K562 (cell line): Measurements from ENCODE around the gene ANXA9. TPM values are rescaled to one million over a fixed set of nuclear protein-coding genes. Genes with fewer than 3 reads are reported as not detected.

Experiments used
- ATAC-seq: fragments of 200-7000 bp; cut with Tn5 transposase; 3 replicates; pipeline ENCODE4 v1.9.1; 2020; ENCODE audit warnings: moderate library complexity
- BruUV-seq: library from RNA; stranded (reverse); fragments of 400-500 nt; replicated peaks from 2 replicates; lab custom pipeline; 2021; lab: Mats Ljungman, UMichigan
- CTCF ChIA-PET: fragments of 300-600 bp; formaldehyde crosslinking; extraction: SDS; loops from one replicate; lab custom pipeline; 2021; ENCODE audit warnings: low intra/inter-chr PET ratio; lab: Yijun Ruan, JAX
- POLR2A ChIA-PET: fragments of 300-600, 350-650 bp; sonication (Branson Sonifier 250); formaldehyde crosslinking; extraction: SDS; loops from one replicate; lab custom pipeline; 2021; ENCODE audit warnings: antibody characterized with exemption, inconsistent platforms; lab: Yijun Ruan, JAX
- DNase-seq, 4 experiments: peaks; one replicate each; pipeline versions ENCODE4 v3.0.0 to v3.0.0-alpha.2; 2011 to 2018; ENCODE audit warnings: low spot score in 3 of 4, mixed read lengths in 3 of 4; ENCODE audit errors: extremely low read depth in 1 of 4
- FAIRE-seq: peaks from 2 replicates; lab custom pipeline; 2011; peaks lifted over from hg19 to GRCh38; lab: Jason Lieb, UNC
- H2AFZ ChIP-seq: 2 replicates; pipeline ENCODE4 v1.6.0; 2011; ENCODE audit warnings: low read depth, low read length, control low read depth, inconsistent platforms
- H3K27ac ChIP-seq: fragments of 200-600 bp; 3 replicates; pipeline ENCODE4 v1.8.0; 2011; ENCODE audit warnings: low read depth, mild to moderate bottlenecking, control low read depth, inconsistent platforms, low read length, moderate library complexity, mixed read lengths; ENCODE audit errors: extremely low read depth
- H3K27me3 ChIP-seq, 2 experiments: fragments of 300-600 bp in 1 of 2; 2 replicates in 1 of 2; 3 replicates in 1 of 2; pipeline versions ENCODE4 v1.6.0 to v1.8.0; 2011; ENCODE audit warnings: inconsistent platforms in 2 of 2, low read length in 2 of 2, mild to moderate bottlenecking in 1 of 2, mixed read lengths in 1 of 2, moderate library complexity in 1 of 2; ENCODE audit not compliant: control insufficient read depth in 2 of 2, insufficient read depth in 2 of 2
- H3K36me3 ChIP-seq: fragments of 300-600 bp; 3 replicates; pipeline ENCODE4 v1.8.0; 2011; ENCODE audit warnings: mild to moderate bottlenecking, low read length, inconsistent platforms; ENCODE audit not compliant: control insufficient read depth, insufficient read depth
- H3K4me1 ChIP-seq, 2 experiments: fragments of 200-600 bp in 1 of 2; replicated peaks in 1 of 2; 2 replicates in 1 of 2; 3 replicates in 1 of 2; pipeline versions ENCODE4 v1.5.1 to v1.8.0; 2011; ENCODE audit warnings: inconsistent platforms in 2 of 2, low read length in 2 of 2, mild to moderate bottlenecking in 1 of 2, mixed read lengths in 1 of 2, moderate library complexity in 1 of 2; ENCODE audit not compliant: control insufficient read depth in 2 of 2, insufficient read depth in 2 of 2
- H3K4me2 ChIP-seq: 2 replicates; pipeline ENCODE4 v1.6.1; 2011; ENCODE audit warnings: low read length, control low read depth, inconsistent platforms, mixed read lengths; ENCODE audit not compliant: insufficient read depth
- H3K4me3 ChIP-seq: fragments of 200-600 bp; sonication (generic), shearing (Covaris generic); 2 replicates; pipeline ENCODE4 v1.5.1; 2016; ENCODE audit warnings: control low read depth, inconsistent platforms
- H3K79me2 ChIP-seq: fragments of 200-600 bp; 3 replicates; pipeline ENCODE4 v1.8.0; 2011; ENCODE audit warnings: low read length, inconsistent platforms; ENCODE audit not compliant: control insufficient read depth, insufficient read depth
- H3K9ac ChIP-seq, 2 experiments: 2 replicates each; pipeline versions ENCODE4 v1.6.0 to v1.6.1; 2011; ENCODE audit warnings: low read depth in 2 of 2, low read length in 2 of 2, control low read depth in 1 of 2, inconsistent platforms in 1 of 2, mild to moderate bottlenecking in 1 of 2, mixed read lengths in 1 of 2; ENCODE audit not compliant: insufficient read depth in 1 of 2
- H3K9me1 ChIP-seq: one replicate; pipeline ENCODE4 v1.6.0; 2011; ENCODE audit warnings: inconsistent platforms, mild to moderate bottlenecking, low read length, moderate library complexity; ENCODE audit not compliant: control insufficient read depth, insufficient read depth
- H3K9me3 ChIP-seq: replicated peaks from 2 replicates; pipeline ENCODE4 v1.5.1; 2011; ENCODE audit warnings: low read depth, low read length, inconsistent platforms; ENCODE audit not compliant: control insufficient read depth, insufficient read depth
- H4K20me1 ChIP-seq: replicated peaks from 2 replicates; pipeline ENCODE4 v1.6.1; 2011; ENCODE audit warnings: low read length, inconsistent platforms, mixed read lengths; ENCODE audit not compliant: control insufficient read depth, insufficient read depth
- CBFA2T2 ChIP-seq: fragments of 450-650 bp; conservative IDR thresholded peaks from 2 replicates; pipeline ENCODE4 v1.6.1; 2017; ENCODE audit warnings: mild to moderate bottlenecking
- CBFA2T3 ChIP-seq: fragments of 450-650 bp; IDR thresholded peaks from 2 replicates; pipeline ENCODE4 v1.6.1; 2017
- CEBPZ ChIP-seq: fragments of 150-350 bp; IDR thresholded peaks from 2 replicates; pipeline ENCODE4 v1.6.1; 2014; ENCODE audit warnings: low read depth, mild to moderate bottlenecking, low read length, borderline replicate concordance
- DPF2 ChIP-seq: fragments of 450-650 bp; IDR thresholded peaks from 2 replicates; pipeline ENCODE4 v1.6.1; 2016
- HNRNPLL ChIP-seq: fragments of 200-400 bp; formaldehyde crosslinking; IDR thresholded peaks from 2 replicates; pipeline ENCODE4 v1.6.1; 2017; ENCODE audit warnings: low read length, low read depth, mild to moderate bottlenecking; ENCODE audit not compliant: poor library complexity, severe bottlenecking
- MCM2 ChIP-seq: fragments of 450-650 bp; IDR thresholded peaks from 2 replicates; pipeline ENCODE4 v1.6.1; 2017; ENCODE audit warnings: low read depth, mild to moderate bottlenecking
- PHF21A ChIP-seq: fragments of 450-650 bp; IDR thresholded peaks from 2 replicates; pipeline ENCODE4 v1.6.1; 2017; ENCODE audit warnings: low read depth, borderline replicate concordance
- PML ChIP-seq: IDR thresholded peaks from 2 replicates; pipeline ENCODE4 v1.6.1; 2012; ENCODE audit warnings: low read length, inconsistent platforms
- SOX6 ChIP-seq: fragments of 450-650 bp; IDR thresholded peaks from 2 replicates; pipeline ENCODE4 v1.6.1; 2014; ENCODE audit warnings: mild to moderate bottlenecking
- SPI1 ChIP-seq: IDR thresholded peaks from 2 replicates; pipeline ENCODE4 v1.6.1; 2011; ENCODE audit warnings: low read depth, low read length, control low read depth, borderline replicate concordance
- TAL1 ChIP-seq: fragments of 450-650 bp; IDR thresholded peaks from 2 replicates; pipeline ENCODE4 v1.6.1; 2016; ENCODE audit warnings: mild to moderate bottlenecking
- TCFL5 ChIP-seq: fragments of 250-450 bp; sonication (Bioruptor Pico); conservative IDR thresholded peaks from 2 replicates; pipeline ENCODE4 v1.6.1; 2021; ENCODE audit warnings: mild to moderate bottlenecking, moderate library complexity, matching md5 sums
- ZNF239 ChIP-seq: fragments of 250-450 bp; sonication (Bioruptor Pico); IDR thresholded peaks from 2 replicates; pipeline ENCODE4 v1.4.0; 2020; ENCODE audit warnings: mild to moderate bottlenecking
- ZNF311 ChIP-seq: fragments of 250-450 bp; sonication (Bioruptor Pico); IDR thresholded peaks from 2 replicates; pipeline ENCODE4 v1.4.0; 2020; ENCODE audit warnings: mild to moderate bottlenecking, moderate library complexity
- ZNF347 ChIP-seq: fragments of 450-650 bp; formaldehyde crosslinking; IDR thresholded peaks from 2 replicates; pipeline ENCODE4 v1.4.0; 2020; ENCODE audit warnings: low read depth, mild to moderate bottlenecking, moderate library complexity
- ZNF76 ChIP-seq: fragments of 250-450 bp; sonication (Bioruptor Pico); IDR thresholded peaks from 2 replicates; pipeline ENCODE4 v1.4.0; 2020; ENCODE audit warnings: mild to moderate bottlenecking, moderate library complexity, borderline replicate concordance
- WGBS: fragments of 100-300 bp; shearing (Covaris generic); methylation state at CpG from one replicate; pipeline ENCODE4 v1.1.6; 2016; ENCODE audit warnings: low coverage, mixed read lengths; ENCODE audit not compliant: insufficient coverage; ENCODE audit errors: missing lambda C conversion rate; 5-methylcytosine and 5-hydroxymethylcytosine counted together
- in situ Hi-C: fragments of 300-500 bp; cut with MboI; formaldehyde crosslinking; loops from 4 replicates; pipeline ENCODE4 v1.15.0; 2018; ENCODE audit warnings: inconsistent platforms, mixed read lengths
- intact Hi-C: fragments of 100-400 bp; cut with micrococcal nuclease; formaldehyde crosslinking; loops from 2 replicates; pipeline ENCODE4 v1.14.2; 2022
- polyA plus RNA-seq, 8 experiments: library from polyadenylated mRNA; depleted of rRNA in 4 of 8; stranded (reverse) in 5 of 8; unstranded in 3 of 8; fragments of >200 nt; fragmentation: Nextera tagmentation in 2 of 8; fragmentation: Illumina TruSeq in 1 of 8; extraction: Ambion mirVana in 2 of 8; extraction: Trizol in 1 of 8; gene quantifications; 2 replicates each; pipeline versions ENCODE4 v1.2.1 to v1.2.3, GENCODE V29; 2011 to 2014; ENCODE audit warnings: inconsistent platforms in 1 of 8, missing spikeins in 1 of 8
- total RNA-seq, 7 experiments: library from RNA; depleted of rRNA in 6 of 7; stranded (reverse); fragments of >200 nt in 6 of 7; fragmentation: Illumina TruSeq in 2 of 7; extraction: Trizol in 2 of 7; gene quantifications; 2 replicates each; pipeline versions ENCODE4 v1.2.1 to v1.2.3, GENCODE V29; 2011 to 2021; ENCODE audit warnings: low replicate concordance in 1 of 7
- TF ChIP-seq, protein P1 (sequence below): fragments of 250-450 bp; sonication (Bioruptor Pico); IDR thresholded peaks from 2 replicates; pipeline ENCODE4 v1.4.0; 2020

ANXA9 gene
- total and polyA plus RNA-seq, 9 of the 15 experiments (the other 6 are each of a cell fraction or from before 2014, with no cell fraction given) = 0.24 to 1.6 (median 0.57) TPM

- ChIA-PET POLR2A (interaction anchor here (5.1 kb wide), 1 partner anchor 9 kb away, joined by 36 read pairs; the partner anchor contains the start of gene C1orf56), CTCF (no interaction called here)
- Histone ChIP-seq H3K36me3 (peaks cover 11% of the 10 kb centered on the region; the same call in 2 of the 3 replicates), H3K4me3 (no peak overlapping the region), H2AFZ (no peak overlapping the region), H3K27ac (no peak overlapping the region), H4K20me1 (no peaks in the 10 kb centered on the region), H3K27me3 (no peaks in the 10 kb centered on the region), H3K4me2 (no peak overlapping the region)
- whole genome bisulfite sequencing = 4% methylated on average over 3 of the region's 3 CpGs
- no TSS peak for BruUV-seq
- intact Hi-C loops (no loop called here), in situ Hi-C loops (no loop called here)
- peak; percentile 48 for FAIRE-seq
- TF ChIP-seq TAL1 (peak; percentile 15; the same call in 1 of the 2 replicates), ZNF76 (CRISPR knock-in tag) (no peak), DPF2 (no peak), SOX6 (peak; percentile 53; the same call in 1 of the 2 replicates), CBFA2T2 (peak; percentile 24; the same call in 1 of the 2 replicates), ZNF311 (no peak), MCM2 (no peak), CBFA2T3 (peak; percentile 71), ZNF239 (no peak), CEBPZ (no peak), SPI1 (no peak), TCFL5 (no peak), PHF21A (no peak), HNRNPLL (no peak), PML (no peak), ZNF347 (CRISPR knock-in tag) (no peak)
- TF ChIP-seq, protein P1, sequence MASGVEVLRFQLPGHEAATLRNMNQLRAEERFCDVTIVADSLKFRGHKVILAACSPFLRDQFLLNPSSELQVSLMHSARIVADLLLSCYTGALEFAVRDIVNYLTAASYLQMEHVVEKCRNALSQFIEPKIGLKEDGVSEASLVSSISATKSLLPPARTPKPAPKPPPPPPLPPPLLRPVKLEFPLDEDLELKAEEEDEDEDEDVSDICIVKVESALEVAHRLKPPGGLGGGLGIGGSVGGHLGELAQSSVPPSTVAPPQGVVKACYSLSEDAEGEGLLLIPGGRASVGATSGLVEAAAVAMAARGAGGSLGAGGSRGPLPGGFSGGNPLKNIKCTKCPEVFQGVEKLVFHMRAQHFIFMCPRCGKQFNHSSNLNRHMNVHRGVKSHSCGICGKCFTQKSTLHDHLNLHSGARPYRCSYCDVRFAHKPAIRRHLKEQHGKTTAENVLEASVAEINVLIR = no peak
- TF ChIP-seq, all 486 proteins: peak for 4
- Histone ChIP-seq H3K4me1 (peaks cover 4 to 9% of the 10 kb centered on the region in 2 experiments; a peak in 2 of 5 replicates), H3K9ac (no peak overlapping the region), H3K79me2 (no peaks in the 10 kb centered on the region), H3K9me1 (no peaks in the 10 kb centered on the region), H3K9me3 (no peaks in the 10 kb centered on the region)
- DNase-seq (no peak), ATAC-seq (no peak)
These were observed 57.4 kb downstream of the ANXA9 start for GRCh38 chr1:151039521-151039920.
